Gastroesophageal sphincter (tissue), 4 donors: ENCODE results near the gene ARL9. TPM values are rescaled to one million over a fixed set of nuclear protein-coding genes. Genes with fewer than 3 reads are reported as not detected.

Source experiments
- ATAC-seq: fragments of 150-250 bp; one replicate; pipeline ENCODE4 v1.9.1; 2016; ENCODE audit warnings: mild to moderate bottlenecking, moderate library complexity
- H3K27ac ChIP-seq, 4 donors: fragments of 200-600 bp; sonication (generic) in 3 of 4; 1 replicate in 3 of 4; 2 replicates in 1 of 4; pipeline ENCODE4 v1.5.1; 2016 to 2019
- H3K27me3 ChIP-seq: fragments of 200-600 bp; sonication (generic); one replicate; pipeline ENCODE4 v1.5.1; 2019
- H3K36me3 ChIP-seq, 2 donors: fragments of 200-600 bp; sonication (generic); one replicate each; pipeline ENCODE4 v1.5.1; 2019; ENCODE audit warnings: control low read depth in 1 of 2
- H3K4me1 ChIP-seq, 3 donors: fragments of 200-600 bp; sonication (generic); 1 replicate in 2 of 3; 2 replicates in 1 of 3; pipeline ENCODE4 v1.5.1; 2016 to 2019; ENCODE audit warnings: control low read depth in 2 of 3
- H3K4me3 ChIP-seq, 2 donors: fragments of 200-600 bp; sonication (generic); one replicate each; pipeline ENCODE4 v1.5.1; 2019; ENCODE audit warnings: mild to moderate bottlenecking in 1 of 2, moderate library complexity in 1 of 2
- H3K9me3 ChIP-seq, 3 donors: fragments of 200-600 bp; sonication (generic); one replicate each; pipeline ENCODE4 v1.5.1; 2017 to 2019; ENCODE audit warnings: control low read depth in 2 of 3
- EP300 ChIP-seq: sonication (generic); formaldehyde crosslinking; IDR thresholded peaks from one replicate; pipeline ENCODE4 v1.6.1; 2017; ENCODE audit warnings: antibody characterized with exemption, mild to moderate bottlenecking
- POLR2A ChIP-seq, 2 donors: fragments of 450-650 bp; IDR thresholded peaks; one replicate each; pipeline ENCODE4 v1.6.1; 2017; ENCODE audit warnings: antibody characterized with exemption in 2 of 2, mild to moderate bottlenecking in 2 of 2, moderate library complexity in 1 of 2
- POLR2AphosphoS5 ChIP-seq: sonication (generic); formaldehyde crosslinking; IDR thresholded peaks from one replicate; pipeline ENCODE4 v1.6.1; 2017; ENCODE audit warnings: antibody characterized with exemption
- WGBS, 2 donors: methylation state at CpG; one replicate each; pipeline ENCODE4 v1.1.5; 2018; ENCODE audit warnings: low coverage in 1 of 2; 5-methylcytosine and 5-hydroxymethylcytosine counted together
- total RNA-seq, 4 donors: library from RNA; depleted of rRNA; stranded (reverse); fragments of >200 nt; gene quantifications; one replicate each; pipeline ENCODE4 v1.1.0, GENCODE V29; 2016
- TF ChIP-seq, protein P1 (sequence below), 4 experiments: fragments of 200-600 bp in 2 of 4; fragments of 450-650 bp in 2 of 4; sonication (generic) in 1 of 4; IDR thresholded peaks; one replicate each; pipeline ENCODE4 v1.5.1; 2017 to 2019; ENCODE audit warnings: antibody characterized with exemption in 4 of 4, mild to moderate bottlenecking in 2 of 4, moderate library complexity in 2 of 4

ARL9 gene
- total RNA-seq, 4 donors from 2014 or later = 0.54 TPM; not detected in 3

DNA sequence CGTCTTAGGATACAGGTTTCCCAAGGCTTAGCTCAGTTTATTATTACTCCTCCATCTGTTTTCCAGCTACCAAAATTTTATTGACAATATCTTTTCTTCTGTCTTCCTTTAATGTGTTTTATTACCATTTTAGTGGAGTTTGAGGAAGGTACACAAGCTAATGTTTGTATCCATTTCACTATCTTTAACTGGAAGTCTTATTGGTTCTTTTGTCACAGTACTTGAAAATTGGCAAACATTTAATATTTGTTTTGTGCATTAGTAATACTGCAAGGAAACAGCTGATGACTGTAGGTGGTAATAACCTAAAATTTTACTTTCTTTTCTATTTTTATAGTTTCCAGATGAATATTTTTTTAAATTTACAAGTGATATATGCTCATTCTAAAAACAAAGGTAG is 9.3 kb upstream of the ARL9 start:
- no peak overlapping the region for H3K4me3 ChIP-seq
- H3K36me3 ChIP-seq = peaks cover 2 to 99% of the 10 kb centered on the region in 2 donors
- WGBS, 2 donors = 90 to 100% methylated on average over 1 of the region's 1 CpG
- no peaks in the 10 kb centered on the region for H3K4me1 ChIP-seq
- TF ChIP-seq POLR2AphosphoS5 = no peak
- TF ChIP-seq, protein P1, sequence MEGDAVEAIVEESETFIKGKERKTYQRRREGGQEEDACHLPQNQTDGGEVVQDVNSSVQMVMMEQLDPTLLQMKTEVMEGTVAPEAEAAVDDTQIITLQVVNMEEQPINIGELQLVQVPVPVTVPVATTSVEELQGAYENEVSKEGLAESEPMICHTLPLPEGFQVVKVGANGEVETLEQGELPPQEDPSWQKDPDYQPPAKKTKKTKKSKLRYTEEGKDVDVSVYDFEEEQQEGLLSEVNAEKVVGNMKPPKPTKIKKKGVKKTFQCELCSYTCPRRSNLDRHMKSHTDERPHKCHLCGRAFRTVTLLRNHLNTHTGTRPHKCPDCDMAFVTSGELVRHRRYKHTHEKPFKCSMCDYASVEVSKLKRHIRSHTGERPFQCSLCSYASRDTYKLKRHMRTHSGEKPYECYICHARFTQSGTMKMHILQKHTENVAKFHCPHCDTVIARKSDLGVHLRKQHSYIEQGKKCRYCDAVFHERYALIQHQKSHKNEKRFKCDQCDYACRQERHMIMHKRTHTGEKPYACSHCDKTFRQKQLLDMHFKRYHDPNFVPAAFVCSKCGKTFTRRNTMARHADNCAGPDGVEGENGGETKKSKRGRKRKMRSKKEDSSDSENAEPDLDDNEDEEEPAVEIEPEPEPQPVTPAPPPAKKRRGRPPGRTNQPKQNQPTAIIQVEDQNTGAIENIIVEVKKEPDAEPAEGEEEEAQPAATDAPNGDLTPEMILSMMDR (IDR thresholded peaks at IDR 0.05) = no peak
- TF ChIP-seq POLR2A (IDR thresholded peaks at IDR 0.05) = no peak
- TF ChIP-seq EP300 = no peak
- ATAC-seq = no peak
- H3K9me3 ChIP-seq = no peaks in the 10 kb centered on the region
- no peak overlapping the region for H3K27ac ChIP-seq
- no peaks in the 10 kb centered on the region for H3K27me3 ChIP-seq

DNA sequence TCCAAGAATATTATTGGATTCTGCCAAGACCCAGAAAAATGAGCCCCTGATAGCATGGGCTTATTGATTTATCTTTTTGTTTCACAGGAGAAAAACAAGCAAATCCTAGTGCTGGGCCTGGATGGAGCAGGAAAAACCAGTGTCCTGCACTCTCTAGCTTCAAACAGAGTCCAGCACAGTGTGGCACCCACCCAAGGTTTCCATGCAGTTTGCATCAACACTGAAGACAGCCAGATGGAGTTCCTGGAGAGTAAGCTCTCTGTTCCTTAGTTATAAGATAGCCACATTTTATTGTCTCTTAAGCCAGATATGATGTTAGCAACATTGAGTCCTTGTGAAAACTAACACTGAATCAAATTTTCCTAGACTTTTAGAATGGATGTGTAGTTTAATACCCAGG is 5.5 kb downstream of the ARL9 start:
- peak; percentile 34 for ATAC-seq

DNA sequence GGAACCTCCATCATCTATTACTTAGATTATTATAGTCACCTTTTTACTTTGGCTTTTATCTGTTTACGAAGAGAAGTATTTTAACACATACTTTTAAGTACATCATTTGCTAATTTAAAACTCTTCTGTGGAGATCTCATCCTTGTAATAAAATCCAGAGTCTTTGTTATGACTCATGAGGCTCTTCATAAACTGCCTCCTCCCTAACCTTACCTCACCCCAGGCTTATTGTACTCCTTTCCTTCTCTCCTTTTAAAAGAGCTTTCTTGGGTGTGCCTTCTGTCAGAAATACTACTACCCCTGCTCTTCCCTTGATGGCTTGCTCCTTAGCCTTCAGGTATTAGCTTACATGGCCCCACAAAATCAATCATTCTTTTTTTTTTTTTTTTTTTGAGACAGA is 6.6 kb downstream of the ARL9 start:
- Histone ChIP-seq H3K27ac (no peak overlapping the region), H3K4me3 (no peak overlapping the region), H3K9me3 (no peaks in the 10 kb centered on the region), H3K4me1 (no peaks in the 10 kb centered on the region), H3K27me3 (no peaks in the 10 kb centered on the region), H3K36me3 (no peaks in the 10 kb centered on the region)
- no peak for ATAC-seq
- WGBS, 2 donors = 40 to 60% methylated on average over 1 of the region's 1 CpG
- no peak for TF ChIP-seq POLR2AphosphoS5
- no peak for TF ChIP-seq EP300
- TF ChIP-seq, protein P1 (IDR thresholded peaks at IDR 0.05) = no peak

More for the DNA sequence above, 5.5 kb downstream of the ARL9 start:
- Histone ChIP-seq H3K4me1 (peaks cover 3 to 8% (median 3%) of the 10 kb centered on the region in 3 donors), H3K27ac (no peak overlapping the region), H3K27me3 (no peaks in the 10 kb centered on the region), H3K36me3 (no peaks in the 10 kb centered on the region), H3K4me3 (no peak overlapping the region), H3K9me3 (no peaks in the 10 kb centered on the region)
- TF ChIP-seq, protein P1 (IDR thresholded peaks at IDR 0.05) = no peak
- no peak for TF ChIP-seq EP300
- TF ChIP-seq POLR2A (IDR thresholded peaks at IDR 0.05) = no peak
- no peak for TF ChIP-seq POLR2AphosphoS5

DNA sequence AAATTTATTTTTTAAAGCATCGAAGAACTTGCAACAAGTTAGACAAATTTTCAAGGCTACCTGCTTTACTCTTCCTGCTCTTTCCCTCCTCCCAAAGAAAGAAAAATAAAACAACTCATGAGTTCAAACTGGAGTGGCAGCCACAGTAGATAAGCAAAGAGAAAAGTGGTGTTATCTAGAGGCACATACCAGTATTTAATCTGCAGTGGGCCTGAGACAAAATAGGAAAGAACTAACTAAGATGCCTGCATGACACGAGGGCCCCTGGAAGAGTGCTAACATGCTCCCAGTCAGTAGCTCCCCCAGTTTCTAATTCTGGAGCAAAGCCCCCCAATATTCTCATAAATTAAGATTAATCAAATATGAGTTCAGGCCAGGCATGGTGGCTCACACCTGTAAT is 7.9 kb downstream of the ARL9 start:
- Histone ChIP-seq H3K4me3 (no peak overlapping the region), H3K9me3 (no peaks in the 10 kb centered on the region), H3K27me3 (no peaks in the 10 kb centered on the region), H3K4me1 (no peaks in the 10 kb centered on the region), H3K36me3 (no peaks in the 10 kb centered on the region), H3K27ac (no peak overlapping the region)
- TF ChIP-seq, protein P1 (IDR thresholded peaks at IDR 0.05) = no peak
- TF ChIP-seq POLR2A (IDR thresholded peaks at IDR 0.05) (no peak), EP300 (no peak), POLR2AphosphoS5 (no peak)
- 58 to 78% methylated on average over 1 to 2 of the region's 2 CpGs for WGBS, 2 donors
- ATAC-seq = no peak

DNA sequence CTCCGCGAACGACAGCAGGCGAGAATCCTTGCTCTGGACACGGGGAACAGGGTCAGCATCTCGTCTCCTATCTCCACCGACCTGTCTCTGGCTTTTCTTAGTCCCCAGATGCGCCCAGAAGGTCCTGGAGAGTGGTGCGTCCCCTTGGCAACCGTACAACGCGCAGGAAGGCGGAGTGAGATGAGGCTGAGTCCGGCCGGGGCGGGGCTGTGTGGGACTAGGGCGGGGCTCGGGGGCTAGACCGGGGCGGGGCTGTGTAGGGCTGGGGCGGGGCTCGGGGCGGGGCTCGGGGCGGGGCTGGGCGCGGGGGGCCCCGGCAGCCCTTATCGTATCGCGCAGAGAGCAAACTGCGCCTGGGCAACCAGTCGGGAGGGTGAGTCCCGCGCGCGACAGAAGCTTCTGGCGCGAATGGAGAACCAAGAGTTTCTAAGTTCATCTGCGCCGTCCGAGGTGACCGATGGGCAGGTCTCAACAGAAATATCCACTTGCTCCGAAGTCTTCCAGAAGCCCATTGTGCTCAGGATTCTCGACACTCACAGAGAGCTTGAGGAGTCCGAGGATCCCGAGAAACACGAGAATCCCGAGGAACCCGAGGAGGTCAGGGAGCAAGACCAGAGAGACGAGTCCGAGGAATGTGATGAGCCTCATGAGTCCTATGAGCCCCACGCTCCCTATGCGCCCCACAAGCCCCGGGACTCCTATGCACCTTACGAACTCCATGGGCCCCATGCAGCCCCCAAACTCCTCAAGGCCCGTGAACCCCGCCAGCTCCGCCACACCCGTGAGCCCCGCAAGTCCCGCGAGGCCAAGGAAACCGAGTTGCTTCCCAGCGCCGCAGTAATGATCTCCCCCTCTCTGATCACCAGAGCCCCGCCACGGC is 24.9 kb downstream of the ARL9 start:
- ATAC-seq = peak; percentile 96
- H3K27me3 ChIP-seq = peaks cover 21% of the 10 kb centered on the region
- TF ChIP-seq, protein P1 (IDR thresholded peaks at IDR 0.05) = no peak
- TF ChIP-seq POLR2AphosphoS5 (no peak), POLR2A (IDR thresholded peaks at IDR 0.05) (peak in 1 of 2 donors; percentile 17)
- peak overlapping the region; percentile 47 to 64 for H3K4me3 ChIP-seq
- H3K4me1 ChIP-seq = peaks cover 0 to 21% (median 0%) of the 10 kb centered on the region in 3 donors
- no peaks in the 10 kb centered on the region for H3K9me3 ChIP-seq
- H3K27ac ChIP-seq = peak overlapping the region in 2 of 4 donors; percentile 4 to 32
- 0 to 1% methylated on average over 9 to 14 of the region's 68 CpGs for WGBS, 2 donors
- no peaks in the 10 kb centered on the region for H3K36me3 ChIP-seq
